ENCODE data around the gene TTC23.

TTC23 gene

GRCh38 chr15:99232740-99233139, 16.6 kb downstream of the TTC23 start:
- POLR2A ChIA-PET = no interaction called here
- CTCF ChIA-PET = no interaction called here
- DNase-seq (ENCODE audit: extremely low spot score) = no peak
- no peak for TF ChIP-seq SUZ12 (IDR thresholded peaks at IDR 0.05)
- TF ChIP-seq BHLHE40 (IDR thresholded peaks at IDR 0.05; ENCODE audit: borderline replicate concordance) = no peak
- no peak for TF ChIP-seq LEF1 (IDR thresholded peaks at IDR 0.05; ENCODE audit: borderline replicate concordance)
- TF ChIP-seq FOXK2 (IDR thresholded peaks at IDR 0.05) = no peak
- no peak for TF ChIP-seq FOXM1 (IDR thresholded peaks at IDR 0.05; ENCODE audit: borderline replicate concordance)
- no peak for TF ChIP-seq FOXA1 (IDR thresholded peaks at IDR 0.05)
- no peak for TF ChIP-seq CTBP1 (IDR thresholded peaks at IDR 0.05; ENCODE audit: borderline replicate concordance)
- no peak for TF ChIP-seq PKNOX1 (IDR thresholded peaks at IDR 0.05)
- no peak for TF ChIP-seq ARNT (IDR thresholded peaks at IDR 0.05)
- no peak for TF ChIP-seq SP1 (IDR thresholded peaks at IDR 0.05)
- TF ChIP-seq TARDBP (IDR thresholded peaks at IDR 0.05) = no peak

- no peak for DNase-seq (ENCODE audit: extremely low spot score)
- ChIA-PET POLR2A (no interaction called here), CTCF (no interaction called here)
- TF ChIP-seq SP1 (IDR thresholded peaks at IDR 0.05) (no peak), ARNT (IDR thresholded peaks at IDR 0.05) (no peak), L3MBTL2 (conservative IDR thresholded peaks at IDR 0.05) (no peak), HDGF (IDR thresholded peaks at IDR 0.05; ENCODE audit: borderline replicate concordance) (no peak), BHLHE40 (IDR thresholded peaks at IDR 0.05; ENCODE audit: borderline replicate concordance) (no peak), TARDBP (IDR thresholded peaks at IDR 0.05) (no peak), FOXK2 (IDR thresholded peaks at IDR 0.05) (no peak), FOXM1 (IDR thresholded peaks at IDR 0.05; ENCODE audit: borderline replicate concordance) (no peak), ELF4 (IDR thresholded peaks at IDR 0.05) (no peak), CTBP1 (IDR thresholded peaks at IDR 0.05; ENCODE audit: borderline replicate concordance) (no peak), PKNOX1 (IDR thresholded peaks at IDR 0.05) (no peak), SUZ12 (IDR thresholded peaks at IDR 0.05) (no peak), NFRKB (IDR thresholded peaks at IDR 0.05) (no peak), ZNF384 (IDR thresholded peaks at IDR 0.05) (no peak), LEF1 (IDR thresholded peaks at IDR 0.05; ENCODE audit: borderline replicate concordance) (no peak), FOXA1 (IDR thresholded peaks at IDR 0.05) (no peak)
These were observed 18.5 kb downstream of the TTC23 start for GRCh38 chr15:99230867-99231266.

- ChIA-PET CTCF (no interaction called here), POLR2A (no interaction called here)
- DNase-seq (ENCODE audit: extremely low spot score) = no peak
- TF ChIP-seq ELF4 (IDR thresholded peaks at IDR 0.05) = no peak
- TF ChIP-seq LEF1 (IDR thresholded peaks at IDR 0.05; ENCODE audit: borderline replicate concordance) = no peak
- no peak for TF ChIP-seq CTBP1 (IDR thresholded peaks at IDR 0.05; ENCODE audit: borderline replicate concordance)
- TF ChIP-seq L3MBTL2 (conservative IDR thresholded peaks at IDR 0.05) = no peak
These were observed 21.1 kb downstream of the TTC23 start for GRCh38 chr15:99228120-99228770.

- TF ChIP-seq BHLHE40 (IDR thresholded peaks at IDR 0.05; ENCODE audit: borderline replicate concordance) = no peak
- no peak for TF ChIP-seq NFRKB (IDR thresholded peaks at IDR 0.05)
- no peak for TF ChIP-seq FOXM1 (IDR thresholded peaks at IDR 0.05; ENCODE audit: borderline replicate concordance)
- no peak for TF ChIP-seq LEF1 (IDR thresholded peaks at IDR 0.05; ENCODE audit: borderline replicate concordance)
- no peak for TF ChIP-seq L3MBTL2 (conservative IDR thresholded peaks at IDR 0.05)
- TF ChIP-seq ELF4 (IDR thresholded peaks at IDR 0.05) = no peak
- no peak for TF ChIP-seq FOXA1 (IDR thresholded peaks at IDR 0.05)
- POLR2A ChIA-PET = no interaction called here
- no peak for DNase-seq (ENCODE audit: extremely low spot score)
- CTCF ChIA-PET = no interaction called here
These were observed 22.6 kb downstream of the TTC23 start for GRCh38 chr15:99226802-99227201.

- ChIA-PET POLR2A (no interaction called here), CTCF (no interaction called here)
- no peak for DNase-seq (ENCODE audit: extremely low spot score)
- TF ChIP-seq BHLHE40 (IDR thresholded peaks at IDR 0.05; ENCODE audit: borderline replicate concordance) = no peak
- TF ChIP-seq L3MBTL2 (conservative IDR thresholded peaks at IDR 0.05) = no peak
- no peak for TF ChIP-seq HDGF (IDR thresholded peaks at IDR 0.05; ENCODE audit: borderline replicate concordance)
- no peak for TF ChIP-seq PKNOX1 (IDR thresholded peaks at IDR 0.05)
- no peak for TF ChIP-seq LEF1 (IDR thresholded peaks at IDR 0.05; ENCODE audit: borderline replicate concordance)
- no peak for TF ChIP-seq FOXM1 (IDR thresholded peaks at IDR 0.05; ENCODE audit: borderline replicate concordance)
- TF ChIP-seq TARDBP (IDR thresholded peaks at IDR 0.05) = no peak
- no peak for TF ChIP-seq ELF4 (IDR thresholded peaks at IDR 0.05)
These were observed 24.8 kb downstream of the TTC23 start for GRCh38 chr15:99224372-99225214.

GRCh38 chr15:99213187-99213811, 36.1 kb downstream of the TTC23 start:
- POLR2A ChIA-PET = no interaction called here
- no peak for TF ChIP-seq SP1 (IDR thresholded peaks at IDR 0.05)
- no peak for TF ChIP-seq L3MBTL2 (conservative IDR thresholded peaks at IDR 0.05)
- no peak for TF ChIP-seq ELF4 (IDR thresholded peaks at IDR 0.05)
- no peak for TF ChIP-seq FOXA1 (IDR thresholded peaks at IDR 0.05)
- TF ChIP-seq PKNOX1 (IDR thresholded peaks at IDR 0.05) = no peak
- TF ChIP-seq ZNF384 (IDR thresholded peaks at IDR 0.05) = no peak
- no peak for TF ChIP-seq ARNT (IDR thresholded peaks at IDR 0.05)
- peak; percentile 73 for DNase-seq (ENCODE audit: extremely low spot score)
- CTCF ChIA-PET = interaction anchor here (0.5 to 0.9 kb wide), 3 partner anchors 111 to 142 kb away, joined by 3 to 6 read pairs (median 4); no protein-coding TSS in a partner anchor

All from HEK293T (cell line).